GM12875 (cell line): ENCODE results near the gene MNX1.

ENCODE experiments used
- H3K4me3 ChIP-seq: one replicate; pipeline ENCODE4 v1.5.1; 2011; ENCODE audit warnings: low read depth, low read length, control low read depth
- TF ChIP-seq, protein P1 (sequence below): IDR thresholded peaks from 2 replicates; pipeline ENCODE4 v1.5.1; 2011; ENCODE audit warnings: low read depth, mild to moderate bottlenecking, control low read depth, inconsistent platforms, low read length, moderate library complexity, borderline replicate concordance; ENCODE audit not compliant: insufficient read depth

The MNX1 gene

DNA sequence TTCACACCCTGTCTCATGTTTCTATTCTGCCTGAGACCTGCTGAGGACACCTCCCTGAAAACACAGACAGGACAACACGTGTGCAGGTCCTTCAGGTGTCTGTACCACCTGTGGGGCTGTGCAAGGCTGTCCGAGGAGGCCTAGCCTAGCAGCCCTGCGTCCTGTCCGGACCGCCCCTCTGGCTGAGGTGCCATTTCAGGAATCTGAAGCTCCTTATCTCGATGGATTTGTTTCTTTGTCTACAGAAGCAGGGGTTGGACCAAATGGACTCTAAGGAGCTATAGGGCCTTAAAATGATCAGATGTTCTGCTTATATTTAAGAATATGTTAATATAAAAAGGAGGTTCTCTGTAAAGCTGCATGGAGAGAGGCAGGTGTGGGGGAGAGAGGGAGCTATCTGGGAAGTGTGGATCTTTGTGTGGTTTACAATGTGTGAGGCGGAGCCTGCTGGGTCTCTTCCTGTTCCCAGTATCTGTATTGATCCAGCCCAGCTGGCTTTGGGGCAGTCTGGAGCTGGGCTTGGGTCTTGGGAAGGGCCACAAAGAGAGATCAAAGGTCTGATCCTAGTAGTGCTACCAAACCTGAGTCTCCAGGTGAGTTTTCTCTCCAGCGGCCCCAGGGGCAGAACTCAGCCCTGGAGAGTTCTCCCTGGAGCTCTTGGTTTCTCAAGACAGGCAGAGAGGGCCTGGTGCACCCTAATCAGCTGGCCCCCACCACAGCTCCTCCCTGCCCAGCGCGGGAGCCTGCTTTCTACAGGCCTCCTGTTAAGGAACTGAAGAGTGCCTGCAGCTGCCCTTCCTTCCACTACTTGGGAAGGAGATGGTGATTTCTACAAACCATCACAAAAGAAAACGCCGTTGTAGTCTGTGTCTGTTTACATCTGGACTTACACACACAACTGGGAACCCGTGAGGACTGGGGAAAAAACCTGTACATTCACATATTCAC is 3.4 kb upstream of the MNX1 start:
- H3K4me3 ChIP-seq = no peak overlapping the region
- TF ChIP-seq, protein P1, sequence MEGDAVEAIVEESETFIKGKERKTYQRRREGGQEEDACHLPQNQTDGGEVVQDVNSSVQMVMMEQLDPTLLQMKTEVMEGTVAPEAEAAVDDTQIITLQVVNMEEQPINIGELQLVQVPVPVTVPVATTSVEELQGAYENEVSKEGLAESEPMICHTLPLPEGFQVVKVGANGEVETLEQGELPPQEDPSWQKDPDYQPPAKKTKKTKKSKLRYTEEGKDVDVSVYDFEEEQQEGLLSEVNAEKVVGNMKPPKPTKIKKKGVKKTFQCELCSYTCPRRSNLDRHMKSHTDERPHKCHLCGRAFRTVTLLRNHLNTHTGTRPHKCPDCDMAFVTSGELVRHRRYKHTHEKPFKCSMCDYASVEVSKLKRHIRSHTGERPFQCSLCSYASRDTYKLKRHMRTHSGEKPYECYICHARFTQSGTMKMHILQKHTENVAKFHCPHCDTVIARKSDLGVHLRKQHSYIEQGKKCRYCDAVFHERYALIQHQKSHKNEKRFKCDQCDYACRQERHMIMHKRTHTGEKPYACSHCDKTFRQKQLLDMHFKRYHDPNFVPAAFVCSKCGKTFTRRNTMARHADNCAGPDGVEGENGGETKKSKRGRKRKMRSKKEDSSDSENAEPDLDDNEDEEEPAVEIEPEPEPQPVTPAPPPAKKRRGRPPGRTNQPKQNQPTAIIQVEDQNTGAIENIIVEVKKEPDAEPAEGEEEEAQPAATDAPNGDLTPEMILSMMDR = no peak

DNA sequence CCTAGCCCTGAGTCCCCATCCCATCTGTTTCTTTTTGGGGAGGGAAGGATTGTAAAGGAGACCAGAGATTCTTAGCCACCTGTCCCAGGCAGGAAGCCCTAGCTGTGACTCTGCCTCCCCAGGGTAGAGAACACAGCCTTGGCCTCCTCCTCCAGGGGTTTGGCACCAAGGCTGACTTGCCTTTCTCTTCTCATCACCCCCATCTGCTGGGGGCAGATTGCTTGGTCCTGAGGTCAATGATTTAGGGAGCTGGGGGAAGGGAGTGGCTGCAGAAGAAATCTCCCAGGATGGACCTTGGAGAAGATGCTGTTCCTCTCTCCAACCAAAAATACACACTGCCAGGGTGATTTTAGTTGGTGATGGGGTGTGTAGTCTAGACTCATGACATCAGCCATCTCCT is 2.6 kb upstream of the MNX1 start:
- TF ChIP-seq, protein P1 = no peak
- H3K4me3 ChIP-seq = no peak overlapping the region

DNA sequence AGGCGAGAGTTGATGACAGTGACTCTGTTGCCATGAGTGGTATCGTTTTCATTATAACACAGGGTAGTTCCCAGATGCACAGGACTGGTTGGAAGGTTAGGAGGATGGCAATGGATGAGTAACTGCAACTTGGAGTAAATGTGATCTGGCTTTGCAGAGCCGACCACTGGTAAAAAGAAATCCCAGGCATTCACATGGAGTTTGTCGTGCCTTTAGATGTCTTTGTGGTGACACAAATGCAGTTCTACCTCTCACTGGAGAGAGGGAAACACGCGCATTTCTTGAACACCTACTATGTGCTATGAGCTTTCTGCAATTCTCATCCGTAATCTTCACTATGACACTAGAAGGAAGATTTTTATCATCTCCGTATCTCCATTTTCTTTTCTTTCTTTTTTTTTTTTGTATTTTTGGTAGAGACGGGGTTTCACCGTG is 1.7 kb upstream of the MNX1 start:
- TF ChIP-seq, protein P1 = no peak
- H3K4me3 ChIP-seq = no peak overlapping the region

DNA sequence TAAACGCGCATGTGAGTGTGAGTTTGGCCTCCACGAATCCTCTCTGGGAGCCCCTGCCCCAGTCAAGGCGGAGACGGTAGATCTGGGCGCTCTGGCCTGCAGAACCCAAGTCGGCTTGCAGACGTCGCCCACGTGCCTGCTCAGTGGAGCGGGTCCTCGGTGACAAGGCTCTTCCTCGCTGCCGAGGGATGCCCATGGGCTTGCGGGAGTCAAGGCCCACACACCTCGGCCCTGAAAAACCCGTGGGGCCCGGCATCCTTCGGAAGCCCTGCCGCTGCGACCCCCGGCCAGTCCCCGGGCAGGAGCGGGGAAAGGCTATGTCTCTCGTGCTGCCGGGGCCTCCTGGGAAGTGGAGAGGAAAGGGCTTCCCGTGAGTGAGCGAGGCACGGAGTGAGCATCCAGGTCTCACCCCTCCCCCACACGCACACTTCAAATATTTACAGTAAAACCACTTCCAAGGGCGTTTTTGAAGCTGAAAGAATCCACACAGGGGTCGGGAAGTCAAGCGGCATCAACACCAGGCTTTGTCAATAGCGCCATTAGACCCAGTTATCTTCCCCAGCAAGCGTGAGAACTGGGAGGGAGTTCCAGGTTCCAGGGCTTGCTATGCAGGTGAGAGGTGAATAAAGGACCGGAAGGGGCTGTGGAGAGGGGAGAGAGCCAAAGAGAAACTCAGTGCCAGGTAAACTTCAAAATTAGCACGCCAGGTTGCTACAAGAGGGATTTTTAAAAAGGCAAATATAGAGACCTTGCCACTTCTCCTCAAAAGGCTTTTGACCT is 1.1 kb upstream of the MNX1 start:
- peak overlapping the region; percentile 34 for H3K4me3 ChIP-seq
- TF ChIP-seq, protein P1 = no peak

DNA sequence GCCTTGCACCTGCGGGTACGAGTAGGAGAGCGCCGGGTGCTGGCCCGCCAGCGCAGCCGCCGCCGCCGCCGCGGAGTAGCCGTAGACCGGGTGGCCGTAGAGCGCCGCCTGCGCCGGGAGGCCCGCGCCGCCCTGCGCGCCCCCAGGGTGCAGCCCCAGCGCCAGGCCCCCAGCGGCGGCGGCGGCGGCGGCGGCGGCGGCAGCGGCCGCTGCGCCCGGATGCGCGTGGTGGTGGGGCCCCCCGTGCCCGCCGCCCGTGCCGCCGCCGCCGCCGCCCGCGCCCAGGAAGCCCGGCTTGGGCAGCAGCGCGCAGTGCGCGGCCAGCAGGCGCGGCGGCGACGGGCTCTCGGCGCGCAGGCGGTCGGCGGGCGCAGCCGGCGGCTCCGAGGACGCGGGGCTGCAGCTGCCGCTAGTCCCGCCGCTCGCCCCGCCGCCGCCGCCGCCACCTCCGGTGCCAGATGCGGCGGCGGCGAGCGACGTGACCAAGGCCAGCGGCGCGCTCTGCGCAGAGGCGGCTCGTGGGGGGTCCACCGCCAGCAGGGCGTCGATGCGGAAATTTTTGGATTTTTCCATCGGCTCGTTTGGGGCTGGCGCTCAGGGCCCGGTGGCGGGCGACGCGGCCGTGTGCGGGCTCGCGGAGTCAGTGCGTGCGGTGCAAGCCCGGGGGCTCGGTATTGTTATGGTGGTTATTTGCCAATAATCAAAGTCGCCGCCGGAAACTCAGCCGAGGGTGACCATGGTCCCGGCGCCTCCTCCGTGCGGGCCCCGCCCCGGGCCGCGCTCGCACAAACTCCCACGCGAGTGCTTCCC is 480 bp downstream of the MNX1 start:
- H3K4me3 ChIP-seq = peak overlapping the region; percentile 71
- TF ChIP-seq, protein P1 = no peak

DNA sequence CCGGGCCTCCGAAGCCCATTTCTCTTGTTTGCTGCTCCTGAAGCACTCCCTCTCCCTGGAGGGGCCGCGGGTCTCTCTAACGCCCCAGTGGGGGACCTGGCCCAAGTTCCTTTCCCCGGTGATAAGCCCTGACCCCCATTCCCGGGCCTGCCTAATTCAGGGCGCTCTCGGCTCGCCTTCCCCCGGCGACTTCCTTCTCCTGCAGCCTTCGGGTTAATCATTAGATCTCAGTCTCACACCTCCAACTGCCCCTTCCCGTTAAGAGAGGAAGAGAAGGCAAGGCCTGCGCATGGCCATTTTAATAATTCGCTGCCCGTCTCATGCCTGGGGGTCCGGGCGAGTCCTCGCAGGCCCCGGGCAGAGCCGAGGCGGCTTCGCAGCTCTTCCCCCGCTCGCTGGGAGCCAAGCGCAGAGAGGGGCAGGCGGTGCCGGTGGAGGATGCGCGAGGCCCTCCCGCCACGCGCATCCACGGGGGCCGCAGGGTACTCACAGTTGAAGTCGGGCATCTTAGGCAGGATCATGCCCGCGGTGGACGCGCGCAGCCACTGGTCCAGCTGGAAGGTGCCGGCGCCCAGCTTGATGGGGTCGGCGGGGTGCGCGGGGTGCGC is 1.2 kb downstream of the MNX1 start:
- H3K4me3 ChIP-seq = no peak overlapping the region
- TF ChIP-seq, protein P1 = no peak
